Uterus (tissue), 4 donors: Measurements from ENCODE around the gene TSPAN32. TPM values are rescaled to one million over a fixed set of nuclear protein-coding genes. Genes with fewer than 3 reads are reported as not detected.
A peak's percentile ranks its signal among the peaks of the same experiment; 100 is the strongest.

Experiments used
- DNase-seq, 2 donors: peaks; one replicate each; pipeline ENCODE4 v3.0.0-alpha.2; 2019 to 2020
- H3K27ac ChIP-seq, 2 donors: fragments of 200-600 bp; sonication (generic); 1 replicate in 1 of 2; 2 replicates in 1 of 2; pipeline ENCODE4 v1.5.1; 2016 to 2018
- H3K27me3 ChIP-seq, 2 donors: fragments of 200-600 bp; sonication (generic); one replicate each; pipeline ENCODE4 v1.5.1; 2018 to 2019; ENCODE audit warnings: control low read depth in 1 of 2
- H3K36me3 ChIP-seq, 2 donors: fragments of 200-600 bp; sonication (generic); one replicate each; pipeline ENCODE4 v1.5.1; 2019; ENCODE audit warnings: control low read depth in 1 of 2
- H3K4me1 ChIP-seq, 2 donors: fragments of 200-600 bp; sonication (generic); one replicate each; pipeline ENCODE4 v1.5.1; 2018 to 2019; ENCODE audit warnings: control low read depth in 1 of 2
- H3K4me3 ChIP-seq, 2 donors: fragments of 200-600 bp; sonication (generic); 1 replicate in 1 of 2; 2 replicates in 1 of 2; pipeline ENCODE4 v1.5.1; 2018 to 2019; ENCODE audit warnings: mild to moderate bottlenecking in 1 of 2
- H3K9me3 ChIP-seq, 2 donors: fragments of 200-600 bp; sonication (generic); one replicate each; pipeline ENCODE4 v1.5.1; 2019; ENCODE audit warnings: control low read depth in 1 of 2
- CTCF ChIP-seq, 4 experiments: fragments of 200-600 bp in 2 of 4; fragments of 450-650 bp in 2 of 4; sonication (generic) in 2 of 4; IDR thresholded peaks; one replicate each; pipeline ENCODE4 v1.5.1; 2016 to 2019; ENCODE audit warnings: antibody characterized with exemption in 4 of 4, mild to moderate bottlenecking in 2 of 4, moderate library complexity in 1 of 4
- POLR2A ChIP-seq, 2 donors: fragments of 450-650 bp; IDR thresholded peaks; one replicate each; pipeline ENCODE4 v1.6.1; 2016; ENCODE audit warnings: antibody characterized with exemption in 2 of 2, mild to moderate bottlenecking in 1 of 2, moderate library complexity in 1 of 2
- intact Hi-C: fragments of 100-400 bp; cut with DNase I; formaldehyde crosslinking; loops from one replicate; pipeline ENCODE4 v1.15.1; 2023; ENCODE audit warnings: low total_unique reads
- total RNA-seq, 4 donors: library from RNA; depleted of rRNA in 3 of 4; stranded (reverse); fragments of >200 nt in 3 of 4; gene quantifications; one replicate each; pipeline versions ENCODE4 v1.1.0 to v1.2.4, GENCODE V29; 2014 to 2023
- donor health status: DM: yes; HTN: yes; CAD: no.

The TSPAN32 gene
- total RNA-seq, 4 donors from 2014 or later: 2.5 to 3.3 TPM; not detected in 2

- intact Hi-C loops: no loop called here
- no peaks in the 10 kb centered on the region for H3K9me3 ChIP-seq
- peaks cover 0 to 21% of the 10 kb centered on the region in 2 donors for H3K4me1 ChIP-seq
- no peaks in the 10 kb centered on the region for H3K36me3 ChIP-seq
- TF ChIP-seq POLR2A (IDR thresholded peaks at IDR 0.05) (no peak), CTCF (IDR thresholded peaks at IDR 0.05) (no peak)
- no peaks in the 10 kb centered on the region for H3K27me3 ChIP-seq
- DNase-seq: peak in 1 of 2 donors; percentile 11
- H3K4me3 ChIP-seq: no peak overlapping the region
- H3K27ac ChIP-seq: no peak overlapping the region
These were observed 34.4 kb upstream of the TSPAN32 start for GRCh38 chr11:2267306-2267850.

GRCh38 chr11:2267851-2268728 is 33.7 kb upstream of the TSPAN32 start:
- H3K36me3 ChIP-seq: no peaks in the 10 kb centered on the region
- no peak for TF ChIP-seq CTCF (IDR thresholded peaks at IDR 0.05)
- TF ChIP-seq POLR2A (IDR thresholded peaks at IDR 0.05): no peak
- peak overlapping the region in 1 of 2 donors; percentile 44 for H3K4me3 ChIP-seq
- no peaks in the 10 kb centered on the region for H3K9me3 ChIP-seq
- H3K27ac ChIP-seq: peak overlapping the region in 1 of 2 donors; percentile 70
- H3K4me1 ChIP-seq: peaks cover 0 to 21% of the 10 kb centered on the region in 2 donors
- DNase-seq: peak in 1 of 2 donors; percentile 17
- intact Hi-C loops: no loop called here
- H3K27me3 ChIP-seq: no peaks in the 10 kb centered on the region

- DNase-seq: peak; percentile 49 to 50
- H3K27ac ChIP-seq: peak overlapping the region; percentile 5 to 70
- no peaks in the 10 kb centered on the region for H3K9me3 ChIP-seq
- H3K36me3 ChIP-seq: no peaks in the 10 kb centered on the region
- no peaks in the 10 kb centered on the region for H3K27me3 ChIP-seq
- TF ChIP-seq CTCF (IDR thresholded peaks at IDR 0.05) (no peak), POLR2A (IDR thresholded peaks at IDR 0.05) (peak in 1 of 2 donors; percentile 44)
- peak overlapping the region; percentile 24 to 44 for H3K4me3 ChIP-seq
- intact Hi-C loops: no loop called here
- peaks cover 0 to 21% of the 10 kb centered on the region in 2 donors for H3K4me1 ChIP-seq
These were observed 32.8 kb upstream of the TSPAN32 start for GRCh38 chr11:2268729-2269600.

GRCh38 chr11:2269601-2270321 is 32.1 kb upstream of the TSPAN32 start:
- Histone ChIP-seq H3K4me3 (peak overlapping the region; percentile 24 to 44), H3K36me3 (no peaks in the 10 kb centered on the region), H3K27ac (peak overlapping the region; percentile 5 to 70), H3K27me3 (no peaks in the 10 kb centered on the region), H3K9me3 (no peaks in the 10 kb centered on the region), H3K4me1 (peaks cover 0 to 21% of the 10 kb centered on the region in 2 donors)
- peak in 1 of 2 donors; percentile 53 for DNase-seq
- TF ChIP-seq POLR2A (IDR thresholded peaks at IDR 0.05): peak in 1 of 2 donors; percentile 23
- peak in 3 of 4 experiments; percentile 13 to 49 (median 33) for TF ChIP-seq CTCF (IDR thresholded peaks at IDR 0.05)
- intact Hi-C loops: no loop called here
